NCI-H2196 (cell line): ENCODE data around the gene HLA-DQB2.
A peak's percentile ranks its signal among the peaks of the same experiment; 100 is the strongest.
"Not testable (repeated sequence)": the region's sequence is repeated elsewhere in the genome, so short reads cannot be mapped to it uniquely, and the experiment has no call there.

ENCODE experiments used
- DNase-seq: peaks from one replicate; lab custom pipeline; 2025; ENCODE audit not compliant: unreplicated experiment; lab: John Stamatoyannopoulos, UW

HLA-DQB2 gene

DNA sequence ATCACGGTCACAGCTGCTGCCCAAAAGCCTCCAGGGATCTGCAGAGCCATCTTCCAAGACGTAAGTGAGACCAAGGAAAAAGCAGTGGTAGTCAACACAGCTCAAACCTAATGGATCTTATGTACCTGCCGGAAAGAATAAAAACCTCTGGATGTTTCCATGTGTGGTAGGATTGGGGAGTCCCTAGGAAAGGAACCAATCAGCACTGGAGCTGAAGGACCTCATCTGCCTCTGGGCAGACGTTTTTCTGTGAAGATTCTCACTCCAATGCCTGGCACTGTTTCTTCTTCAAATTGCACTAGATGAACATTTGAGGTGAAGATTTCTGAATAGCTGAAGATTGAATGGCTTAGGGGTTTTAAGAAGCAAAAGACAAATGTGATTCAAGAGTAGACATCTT lies at the start of gene HLA-DQB2:
Gene HLA-DQB2 (minus strand): TSS at position 112 of the 400 bp plus-strand sequence. CDS start 62 bp downstream, at position 50.
- no peak for DNase-seq

GRCh38 chr6:32809171-32809570 lies 45.8 kb upstream of the HLA-DQB2 start:
- no peak for DNase-seq

- DNase-seq: no peak
These were observed 43.8 kb upstream of the HLA-DQB2 start for GRCh38 chr6:32807020-32807580.

DNA sequence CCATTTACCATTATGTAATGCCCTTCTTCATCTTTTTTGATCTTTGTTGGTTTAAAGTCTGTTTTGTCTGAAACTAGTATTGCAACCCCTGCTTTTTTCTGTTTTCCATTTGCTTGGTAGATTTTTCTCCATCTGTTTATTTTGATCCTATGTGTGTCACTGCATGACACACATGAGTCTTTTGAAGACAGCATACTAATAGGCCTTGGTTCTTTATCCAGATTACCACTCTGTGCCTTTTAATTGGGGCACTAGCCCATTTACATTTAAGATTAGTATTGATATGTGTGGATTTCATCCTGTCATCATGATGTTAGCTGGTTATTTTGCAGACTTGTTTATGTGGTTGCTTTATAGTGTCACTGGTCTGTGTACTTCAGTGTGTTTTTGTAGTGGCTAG lies 42.1 kb upstream of the HLA-DQB2 start:
- not testable (repeated sequence) for DNase-seq

GRCh38 chr6:32803416-32803815 lies 40.1 kb upstream of the HLA-DQB2 start:
- DNase-seq: no peak

DNA sequence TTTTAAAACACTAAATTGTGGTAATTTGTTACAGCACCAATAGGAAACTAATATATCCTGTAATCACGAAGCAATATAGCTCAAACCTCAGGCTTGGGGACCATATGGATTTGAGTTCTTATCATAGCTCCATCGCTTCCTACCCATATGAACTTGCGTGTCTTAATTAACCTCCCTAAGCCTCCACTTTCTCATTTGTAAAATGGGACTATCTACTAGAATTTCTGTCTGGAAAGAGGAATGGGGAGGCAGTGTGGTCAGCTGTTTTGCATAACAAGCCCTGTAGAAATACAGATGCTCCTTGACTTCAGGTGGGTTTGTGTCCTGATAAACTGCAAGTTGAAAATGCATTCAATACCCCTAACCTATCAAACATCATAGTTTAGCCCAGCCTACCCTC lies 36.4 kb upstream of the HLA-DQB2 start:
- no peak for DNase-seq

- no peak for DNase-seq
These were observed 35.8 kb upstream of the HLA-DQB2 start for GRCh38 chr6:32799168-32799567.

- DNase-seq: peak; percentile 63
These were observed 33.8 kb upstream of the HLA-DQB2 start for GRCh38 chr6:32796848-32797776.

- DNase-seq: no peak
These were observed 31.2 kb upstream of the HLA-DQB2 start for GRCh38 chr6:32794510-32794909.

DNA sequence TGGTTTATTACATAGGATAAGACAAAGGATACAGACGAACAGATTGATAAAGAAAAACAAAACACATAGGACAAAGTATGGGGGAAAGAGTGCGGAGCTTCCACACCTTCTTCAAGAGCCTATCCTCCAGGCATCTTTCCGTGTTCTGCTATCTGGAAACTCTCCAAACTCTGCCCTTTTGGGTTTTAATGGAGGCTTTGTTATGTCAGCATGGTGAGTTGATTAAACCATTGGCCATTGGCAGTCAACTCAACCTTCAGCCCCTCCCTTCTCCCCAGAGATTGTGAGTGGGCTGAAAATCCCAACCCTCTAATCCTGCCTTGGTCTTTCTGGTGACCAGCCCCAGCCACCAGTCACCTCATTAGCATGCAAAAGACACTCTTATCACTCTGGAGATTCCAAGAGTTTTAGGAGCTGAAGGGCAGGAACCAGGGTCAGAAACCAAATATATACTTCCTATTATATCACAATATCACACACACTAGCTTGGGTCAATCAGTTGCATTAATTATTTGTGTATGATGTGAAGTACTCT lies 29.6 kb upstream of the HLA-DQB2 start:
- no peak for DNase-seq

- no peak for DNase-seq
These were observed 27.0 kb upstream of the HLA-DQB2 start for GRCh38 chr6:32790306-32790705.

- DNase-seq: peak; percentile 59
These were observed 22.6 kb upstream of the HLA-DQB2 start for GRCh38 chr6:32785781-32786533.

GRCh38 chr6:32782923-32783322 lies 19.6 kb upstream of the HLA-DQB2 start:
- not testable (repeated sequence) for DNase-seq

DNA sequence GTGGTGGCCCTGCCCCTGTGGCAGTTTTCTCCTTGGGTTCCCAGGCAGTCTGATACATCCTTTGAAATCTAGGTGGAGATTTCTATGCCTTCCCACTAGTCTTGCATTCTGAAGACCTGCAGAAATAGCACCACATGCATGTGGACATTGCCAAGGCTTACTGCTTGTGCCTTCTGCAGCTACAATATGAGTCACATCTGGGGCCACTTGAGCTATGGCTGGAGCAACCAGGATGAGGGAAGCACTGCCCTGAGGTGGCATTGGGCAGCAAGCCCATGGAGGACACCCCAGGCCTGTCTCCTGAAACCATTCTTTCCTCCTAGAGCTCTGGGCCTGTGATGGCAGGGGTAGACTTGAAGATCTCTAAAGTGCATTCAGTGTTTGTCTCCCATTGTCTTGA lies 15.7 kb upstream of the HLA-DQB2 start:
- DNase-seq: no peak

- DNase-seq: no peak
These were observed 11.7 kb upstream of the HLA-DQB2 start for GRCh38 chr6:32775071-32775470.

GRCh38 chr6:32774426-32774825 lies 11.1 kb upstream of the HLA-DQB2 start:
- no peak for DNase-seq

- DNase-seq: no peak
These were observed 9.3 kb upstream of the HLA-DQB2 start for GRCh38 chr6:32772656-32773055.

- DNase-seq: no peak
These were observed 716 bp upstream of the HLA-DQB2 start for GRCh38 chr6:32764048-32764447.

DNA sequence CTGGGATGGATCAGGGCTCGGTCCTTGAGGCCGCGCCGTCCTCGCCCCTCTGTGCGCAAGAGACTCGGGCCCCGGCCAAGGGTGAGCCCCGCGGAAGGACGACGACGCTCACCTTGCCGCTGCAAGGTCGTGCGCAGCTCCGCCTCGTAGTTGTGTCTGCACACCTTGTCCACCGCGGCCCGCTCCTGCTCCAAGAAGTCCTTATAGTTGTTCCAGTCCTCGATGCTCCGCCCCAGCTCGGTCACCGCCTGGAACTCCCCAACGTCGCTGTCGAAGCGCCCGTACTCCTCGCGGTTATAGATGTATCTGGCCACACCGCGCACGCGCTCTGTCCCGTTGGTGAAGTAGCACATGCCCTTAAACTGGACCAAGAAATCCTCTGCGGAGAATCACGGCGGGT lies 1.8 kb downstream of the HLA-DQB2 start:
- DNase-seq: no peak

DNA sequence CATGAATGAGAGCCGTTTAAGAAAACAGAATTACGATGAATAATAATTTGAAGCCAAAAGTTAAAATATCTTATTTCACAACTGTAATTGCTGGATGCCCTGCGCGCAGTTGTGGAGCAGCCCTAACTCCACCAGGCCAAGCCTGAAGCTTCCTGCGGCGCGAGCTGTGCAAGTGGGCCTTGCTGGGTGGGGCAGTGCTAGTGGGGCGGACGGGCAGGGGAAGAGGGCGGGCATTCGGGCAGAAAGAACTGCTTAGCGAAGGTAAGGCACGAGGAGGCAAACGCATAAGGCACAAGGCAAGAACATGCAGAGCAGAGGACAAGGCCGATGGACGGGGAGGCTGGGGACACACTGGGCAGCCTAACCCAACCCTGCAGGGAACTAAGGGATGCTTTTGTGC lies 2.3 kb downstream of the HLA-DQB2 start:
- no peak for DNase-seq

DNA sequence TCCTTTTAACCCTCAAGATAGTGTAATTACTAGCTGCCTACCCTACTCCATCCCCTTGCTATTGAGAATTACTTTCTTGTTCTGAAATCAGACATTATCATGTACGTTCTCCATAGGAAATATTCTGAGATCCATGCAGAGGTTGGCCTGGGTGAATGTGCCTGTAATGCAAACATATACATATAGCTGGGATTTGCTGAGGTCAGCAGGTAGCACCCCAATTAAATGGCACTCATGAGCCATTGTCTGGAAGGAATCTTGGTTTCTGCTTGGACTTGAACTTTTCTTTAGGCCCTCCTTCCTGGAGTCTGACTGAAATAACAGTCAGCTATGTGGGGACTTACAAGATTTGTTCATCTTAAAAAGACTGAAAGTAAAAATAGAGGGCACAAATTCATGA lies 3.7 kb downstream of the HLA-DQB2 start:
- DNase-seq: no peak
